Transverse colon (tissue), 4 donors: ENCODE measurements around the gene RERG. TPM values are rescaled to one million over a fixed set of nuclear protein-coding genes. Genes with fewer than 3 reads are reported as not detected.

Source experiments
- DNase-seq: peaks from one replicate; pipeline ENCODE4 v3.0.0-alpha.2; 2019
- H3K27ac ChIP-seq, 4 donors: fragments of 200-600 bp; sonication (generic); 2 replicates each; pipeline ENCODE4 v1.5.1; 2016 to 2018; ENCODE audit warnings: inconsistent platforms in 4 of 4
- H3K27me3 ChIP-seq: fragments of 200-600 bp; sonication (generic); 2 replicates; pipeline ENCODE4 v1.5.1; 2017; ENCODE audit warnings: inconsistent platforms
- H3K36me3 ChIP-seq, 4 donors: fragments of 200-600 bp; sonication (generic); 2 replicates each; pipeline ENCODE4 v1.5.1; 2017 to 2019; ENCODE audit warnings: inconsistent platforms in 4 of 4
- H3K4me1 ChIP-seq, 4 donors: fragments of 200-600 bp; sonication (generic); 2 replicates each; pipeline ENCODE4 v1.5.1; 2017 to 2020; ENCODE audit warnings: inconsistent platforms in 4 of 4
- H3K4me3 ChIP-seq, 4 donors: fragments of 200-600 bp; sonication (generic); 1 replicate in 1 of 4; 2 replicates in 3 of 4; pipeline versions ENCODE4 v1.5.1 to v1.6.1; 2017 to 2019; ENCODE audit warnings: inconsistent platforms in 4 of 4
- H3K9me3 ChIP-seq, 2 donors: fragments of 200-600 bp; sonication (generic); 2 replicates each; pipeline ENCODE4 v1.5.1; 2017 to 2019; ENCODE audit warnings: inconsistent platforms in 2 of 2
- CTCF ChIP-seq, 5 experiments: fragments of 200-600 bp in 3 of 5; fragments of 450-650 bp in 2 of 5; sonication (generic) in 3 of 5; IDR thresholded peaks; 1 replicate in 2 of 5; 2 replicates in 3 of 5; pipeline ENCODE4 v1.5.1; 2016 to 2017; ENCODE audit warnings: antibody characterized with exemption in 5 of 5, inconsistent platforms in 3 of 5, mild to moderate bottlenecking in 2 of 5, moderate library complexity in 1 of 5
- EP300 ChIP-seq: sonication (generic); formaldehyde crosslinking; IDR thresholded peaks from one replicate; pipeline ENCODE4 v1.6.1; 2017; ENCODE audit warnings: antibody characterized with exemption, low read depth
- POLR2A ChIP-seq: fragments of 450-650 bp; IDR thresholded peaks from one replicate; pipeline ENCODE4 v1.6.1; 2016; ENCODE audit warnings: antibody characterized with exemption, mild to moderate bottlenecking, moderate library complexity
- POLR2AphosphoS5 ChIP-seq, 3 donors: sonication (generic); formaldehyde crosslinking; IDR thresholded peaks; one replicate each; pipeline ENCODE4 v1.6.1; 2016; ENCODE audit warnings: antibody characterized with exemption in 3 of 3
- WGBS, 2 donors: methylation state at CpG; one replicate each; pipeline ENCODE4 v1.1.5; 2018; ENCODE audit warnings: low coverage in 1 of 2; 5-methylcytosine and 5-hydroxymethylcytosine counted together
- in situ Hi-C, 4 donors: fragments of 200-750 bp; cut with MboI; loops; one replicate each; pipeline versions ENCODE4 v1.15.0 to v1.15.1; 2017; ENCODE audit warnings: low sequenced_read_pairs in 3 of 4, low pct_ligation_motif_present in 1 of 4, low pct_unique_long_range_greater_than_20kb in 1 of 4
- intact Hi-C: fragments of 100-400 bp; cut with DNase I; formaldehyde crosslinking; loops from one replicate; pipeline ENCODE4 v1.15.1; 2023; ENCODE audit warnings: low total_unique reads
- total RNA-seq, 4 donors: library from RNA; depleted of rRNA; stranded (reverse); fragments of >200 nt; gene quantifications; one replicate each; pipeline ENCODE4 v1.1.0, GENCODE V29; 2016

RERG gene
- total RNA-seq, 4 donors from 2014 or later, result 3.6 to 12.6 (median 8.6) TPM

GRCh38 chr12:15165012-15165659 is 56.1 kb downstream of the RERG start:
- TF ChIP-seq EP300, result no peak
- TF ChIP-seq POLR2AphosphoS5 (IDR thresholded peaks at IDR 0.05), result peak in 2 of 3 donors; percentile 40 to 59
- no peak for TF ChIP-seq POLR2A
- no peak for TF ChIP-seq CTCF (IDR thresholded peaks at IDR 0.05)
- 64 to 65% methylated on average over 2 to 6 of the region's 6 CpGs for WGBS, 2 donors
- DNase-seq, result no peak
- in situ Hi-C loops, result no loop called here
- peak overlapping the region; percentile 64 to 82 (median 76) for H3K27ac ChIP-seq
- intact Hi-C loops, result no loop called here
- no peak overlapping the region for H3K4me3 ChIP-seq
- no peaks in the 10 kb centered on the region for H3K9me3 ChIP-seq
- H3K36me3 ChIP-seq, result no peaks in the 10 kb centered on the region
- peaks cover 0 to 38% (median 6%) of the 10 kb centered on the region in 4 donors for H3K4me1 ChIP-seq
- no peaks in the 10 kb centered on the region for H3K27me3 ChIP-seq

- no peak for DNase-seq
- no peaks in the 10 kb centered on the region for H3K36me3 ChIP-seq
- no peaks in the 10 kb centered on the region for H3K9me3 ChIP-seq
- no peaks in the 10 kb centered on the region for H3K27me3 ChIP-seq
- in situ Hi-C loops (no loop called here), intact Hi-C loops (no loop called here)
- no peak for TF ChIP-seq CTCF (IDR thresholded peaks at IDR 0.05)
- TF ChIP-seq EP300, result no peak
- TF ChIP-seq POLR2AphosphoS5 (IDR thresholded peaks at IDR 0.05), result no peak
- TF ChIP-seq POLR2A, result no peak
- H3K4me1 ChIP-seq, result peaks cover 0 to 25% (median 4%) of the 10 kb centered on the region in 4 donors
- peak overlapping the region; percentile 64 to 82 (median 76) for H3K27ac ChIP-seq
- WGBS, 2 donors, result 77 to 83% methylated on average over 11 of the region's 11 CpGs
- no peak overlapping the region for H3K4me3 ChIP-seq
Observed at GRCh38 chr12:15163030-15163976, 57.9 kb downstream of the RERG start.

DNA sequence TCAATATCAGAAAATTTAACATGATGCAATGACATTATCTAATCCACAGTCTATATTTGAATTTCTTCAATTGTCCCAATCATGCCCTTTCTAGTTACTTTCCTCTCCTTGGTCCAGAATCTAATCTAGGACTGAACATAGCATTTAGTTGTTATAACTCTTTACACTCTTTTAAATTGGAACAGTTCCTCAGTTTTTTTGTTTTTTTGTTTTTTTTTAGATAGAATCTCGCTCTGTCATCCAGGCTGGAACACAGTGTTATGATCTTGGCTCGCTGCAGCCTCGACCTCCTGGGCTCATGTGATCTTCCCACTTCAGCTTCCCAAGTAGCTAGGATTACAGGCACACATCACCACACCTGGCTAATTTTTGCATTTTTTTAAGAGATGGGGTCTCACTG is 63.1 kb downstream of the RERG start:
- intact Hi-C loops (no loop called here), in situ Hi-C loops (no loop called here)
- DNase-seq, result no peak
- Histone ChIP-seq H3K27me3 (no peaks in the 10 kb centered on the region), H3K4me3 (no peak overlapping the region), H3K4me1 (peaks cover 3 to 32% (median 11%) of the 10 kb centered on the region in 4 donors), H3K9me3 (no peaks in the 10 kb centered on the region), H3K27ac (peak overlapping the region; percentile 9 to 69 (median 42)), H3K36me3 (no peaks in the 10 kb centered on the region)
- no peak for TF ChIP-seq POLR2A
- no peak for TF ChIP-seq CTCF (IDR thresholded peaks at IDR 0.05)
- no peak for TF ChIP-seq EP300
- no peak for TF ChIP-seq POLR2AphosphoS5 (IDR thresholded peaks at IDR 0.05)
- 53 to 65% methylated on average over 3 of the region's 3 CpGs for WGBS, 2 donors

GRCh38 chr12:15157269-15157671 is 63.9 kb downstream of the RERG start:
- no peaks in the 10 kb centered on the region for H3K27me3 ChIP-seq
- no peak for DNase-seq
- H3K27ac ChIP-seq, result peak overlapping the region; percentile 5 to 69 (median 42)
- H3K4me3 ChIP-seq, result no peak overlapping the region
- intact Hi-C loops (no loop called here), in situ Hi-C loops (no loop called here)
- peak in 1 of 3 donors; percentile 4 for TF ChIP-seq POLR2AphosphoS5 (IDR thresholded peaks at IDR 0.05)
- TF ChIP-seq POLR2A, result no peak
- 35 to 56% methylated on average over 2 of the region's 2 CpGs for WGBS, 2 donors
- no peaks in the 10 kb centered on the region for H3K36me3 ChIP-seq
- no peaks in the 10 kb centered on the region for H3K9me3 ChIP-seq
- H3K4me1 ChIP-seq, result peaks cover 5 to 36% (median 14%) of the 10 kb centered on the region in 4 donors
